ENCODE measurements around the gene ST6GAL1.

The ST6GAL1 gene

GRCh38 chr3:187062526-187063177 is 132.3 kb downstream of the ST6GAL1 start:
- no peak overlapping the region for H3K9ac ChIP-seq (ENCODE audit: low read length)
- peaks cover 11% of the 10 kb centered on the region for H3K79me1 ChIP-seq (replicated peaks; ENCODE audit: low read length, poor library complexity, severe bottlenecking)
- H2BK12ac ChIP-seq (ENCODE audit: low read length in 2 of 2), result no peak overlapping the region
- no peak overlapping the region for H2AFZ ChIP-seq (ENCODE audit: low read depth, low read length)
- no peak overlapping the region for H4K91ac ChIP-seq (ENCODE audit: low read length)
- no peak overlapping the region for H2BK5ac ChIP-seq (ENCODE audit: low read depth, low read length, poor library complexity, severe bottlenecking)
- peaks cover 0 to 11% of the 10 kb centered on the region in 2 experiments for H3K36me3 ChIP-seq (ENCODE audit: control insufficient read depth in 1 of 2, insufficient read depth in 2 of 2, low read depth in 1 of 2, low read length in 2 of 2)
- H3K9me3 ChIP-seq (ENCODE audit: control insufficient read depth, low read length), result no peaks in the 10 kb centered on the region
- H2AK5ac ChIP-seq (ENCODE audit: low read length, severe bottlenecking), result no peak overlapping the region
- H2BK15ac ChIP-seq (ENCODE audit: low read depth, poor library complexity, severe bottlenecking), result no peak overlapping the region
- no peak overlapping the region for H3K23ac ChIP-seq (ENCODE audit: low read length in 2 of 2)
- DNase-seq, result no peak
- no peak overlapping the region for H4K8ac ChIP-seq (ENCODE audit: low read length)
- H3K4me2 ChIP-seq (ENCODE audit: low read length, poor library complexity, severe bottlenecking), result no peak overlapping the region
- H2BK120ac ChIP-seq (ENCODE audit: low read depth, low read length), result no peak overlapping the region
- H3K4me3 ChIP-seq (ENCODE audit: insufficient read depth in 1 of 2, low read depth in 1 of 2, low read length in 2 of 2), result no peak overlapping the region
- no peak overlapping the region for H3K4ac ChIP-seq (ENCODE audit: low read depth in 1 of 2, low read length in 2 of 2)
- no peak overlapping the region for H3K14ac ChIP-seq (ENCODE audit: low read length in 2 of 2)
- no peaks in the 10 kb centered on the region for H3K27me3 ChIP-seq (ENCODE audit: control insufficient read depth in 1 of 2, insufficient read depth in 1 of 2, low read length in 2 of 2)
- H3K4me1 ChIP-seq (ENCODE audit: control insufficient read depth, insufficient read depth, low read depth, low read length), result peaks cover 5% of the 10 kb centered on the region
- no peak overlapping the region for H3K18ac ChIP-seq (ENCODE audit: low read depth in 1 of 2, low read length in 2 of 2)
- H3K27ac ChIP-seq (ENCODE audit: low read length, poor library complexity, severe bottlenecking), result peak overlapping the region; percentile 48

GRCh38 chr3:187063286-187064121 is 133.2 kb downstream of the ST6GAL1 start:
- no peak for DNase-seq
- Histone ChIP-seq H2BK15ac (ENCODE audit: low read depth, poor library complexity, severe bottlenecking) (no peak overlapping the region), H3K14ac (ENCODE audit: low read length in 2 of 2) (no peak overlapping the region), H4K91ac (ENCODE audit: low read length) (no peak overlapping the region), H3K18ac (ENCODE audit: low read depth in 1 of 2, low read length in 2 of 2) (no peak overlapping the region), H3K79me1 (replicated peaks; ENCODE audit: low read length, poor library complexity, severe bottlenecking) (peaks cover 10% of the 10 kb centered on the region), H3K27me3 (ENCODE audit: control insufficient read depth in 1 of 2, insufficient read depth in 1 of 2, low read length in 2 of 2) (no peaks in the 10 kb centered on the region), H3K23ac (ENCODE audit: low read length in 2 of 2) (no peak overlapping the region), H3K36me3 (ENCODE audit: control insufficient read depth in 1 of 2, insufficient read depth in 2 of 2, low read depth in 1 of 2, low read length in 2 of 2) (peaks cover 0 to 5% of the 10 kb centered on the region in 2 experiments), H3K4me1 (ENCODE audit: control insufficient read depth, insufficient read depth, low read depth, low read length) (peaks cover 5% of the 10 kb centered on the region), H3K27ac (ENCODE audit: low read length, poor library complexity, severe bottlenecking) (peak overlapping the region; percentile 48), H2BK5ac (ENCODE audit: low read depth, low read length, poor library complexity, severe bottlenecking) (no peak overlapping the region), H2BK120ac (ENCODE audit: low read depth, low read length) (no peak overlapping the region), H3K9me3 (ENCODE audit: control insufficient read depth, low read length) (no peaks in the 10 kb centered on the region), H3K9ac (ENCODE audit: low read length) (no peak overlapping the region), H3K4me2 (ENCODE audit: low read length, poor library complexity, severe bottlenecking) (no peak overlapping the region), H3K4ac (ENCODE audit: low read depth in 1 of 2, low read length in 2 of 2) (no peak overlapping the region), H3K4me3 (ENCODE audit: insufficient read depth in 1 of 2, low read depth in 1 of 2, low read length in 2 of 2) (no peak overlapping the region), H2AK5ac (ENCODE audit: low read length, severe bottlenecking) (peak overlapping the region; percentile 61), H2BK12ac (ENCODE audit: low read length in 2 of 2) (no peak overlapping the region), H2AFZ (ENCODE audit: low read depth, low read length) (no peak overlapping the region), H4K8ac (ENCODE audit: low read length) (no peak overlapping the region)
- WGBS, result 73% methylated on average over 5 of the region's 6 CpGs

- DNase-seq, result no peak
- H2BK5ac ChIP-seq (ENCODE audit: low read depth, low read length, poor library complexity, severe bottlenecking), result no peak overlapping the region
- peak overlapping the region in 1 of 2 experiments; percentile 41 for H3K14ac ChIP-seq (ENCODE audit: low read length in 2 of 2)
- no peak overlapping the region for H2AFZ ChIP-seq (ENCODE audit: low read depth, low read length)
- H3K4me1 ChIP-seq (ENCODE audit: control insufficient read depth, insufficient read depth, low read depth, low read length), result peaks cover 5% of the 10 kb centered on the region
- H4K8ac ChIP-seq (ENCODE audit: low read length), result no peak overlapping the region
- no peak overlapping the region for H3K4ac ChIP-seq (ENCODE audit: low read depth in 1 of 2, low read length in 2 of 2)
- no peaks in the 10 kb centered on the region for H3K27me3 ChIP-seq (ENCODE audit: control insufficient read depth in 1 of 2, insufficient read depth in 1 of 2, low read length in 2 of 2)
- WGBS, result 78% methylated on average over 12 of the region's 12 CpGs
- no peak overlapping the region for H2BK120ac ChIP-seq (ENCODE audit: low read depth, low read length)
- no peak overlapping the region for H2BK12ac ChIP-seq (ENCODE audit: low read length in 2 of 2)
- H3K4me3 ChIP-seq (ENCODE audit: insufficient read depth in 1 of 2, low read depth in 1 of 2, low read length in 2 of 2), result peak overlapping the region in 1 of 2 experiments; percentile 9
- no peak overlapping the region for H3K27ac ChIP-seq (ENCODE audit: low read length, poor library complexity, severe bottlenecking)
- peaks cover under 1% of the 10 kb centered on the region for H3K9me3 ChIP-seq (ENCODE audit: control insufficient read depth, low read length)
- no peak overlapping the region for H2AK5ac ChIP-seq (ENCODE audit: low read length, severe bottlenecking)
- no peak overlapping the region for H3K23ac ChIP-seq (ENCODE audit: low read length in 2 of 2)
- H2BK15ac ChIP-seq (ENCODE audit: low read depth, poor library complexity, severe bottlenecking), result no peak overlapping the region
- H4K91ac ChIP-seq (ENCODE audit: low read length), result no peak overlapping the region
- no peak overlapping the region for H3K4me2 ChIP-seq (ENCODE audit: low read length, poor library complexity, severe bottlenecking)
- no peak overlapping the region for H3K9ac ChIP-seq (ENCODE audit: low read length)
- H3K18ac ChIP-seq (ENCODE audit: low read depth in 1 of 2, low read length in 2 of 2), result peak overlapping the region in 1 of 2 experiments; percentile 21
- peaks cover 6% of the 10 kb centered on the region for H3K79me1 ChIP-seq (replicated peaks; ENCODE audit: low read length, poor library complexity, severe bottlenecking)
- peaks cover 0 to 5% of the 10 kb centered on the region in 2 experiments for H3K36me3 ChIP-seq (ENCODE audit: control insufficient read depth in 1 of 2, insufficient read depth in 2 of 2, low read depth in 1 of 2, low read length in 2 of 2)
These were observed 134.1 kb downstream of the ST6GAL1 start for GRCh38 chr3:187064210-187065115.
